Neuronal stem cell (in vitro differentiated cells): ENCODE data around the gene ADAP2.
A peak's percentile ranks its signal among the peaks of the same experiment; 100 is the strongest.

ENCODE experiments used
- DNase-seq: peaks from one replicate; pipeline ENCODE4 v3.0.0-alpha.2; 2013; ENCODE audit warnings: low spot score
- H2AFZ ChIP-seq: one replicate; pipeline ENCODE4 v1.6.1; 2013; ENCODE audit warnings: mild to moderate bottlenecking, low read length, inconsistent platforms
- H2AK5ac ChIP-seq: 2 replicates; pipeline ENCODE4 v1.6.1; 2013; ENCODE audit warnings: low read depth, mild to moderate bottlenecking, inconsistent platforms, low read length, moderate library complexity, mixed read lengths
- H2BK120ac ChIP-seq: 2 replicates; pipeline ENCODE4 v1.6.1; 2013; ENCODE audit warnings: low read depth, mild to moderate bottlenecking, inconsistent platforms, low read length, moderate library complexity, mixed read lengths
- H2BK12ac ChIP-seq: one replicate; pipeline ENCODE4 v1.6.1; 2013; ENCODE audit warnings: low read length, inconsistent platforms
- H2BK15ac ChIP-seq: 2 replicates; pipeline ENCODE4 v1.6.1; 2013; ENCODE audit warnings: mild to moderate bottlenecking, low read length, inconsistent platforms, mixed read lengths
- H2BK5ac ChIP-seq: one replicate; pipeline ENCODE4 v1.6.1; 2013; ENCODE audit warnings: inconsistent platforms, mild to moderate bottlenecking, low read length, moderate library complexity
- H3K14ac ChIP-seq: one replicate; pipeline ENCODE4 v1.6.1; 2013; ENCODE audit warnings: low read length, inconsistent platforms
- H3K18ac ChIP-seq: 2 replicates; pipeline ENCODE4 v1.6.1; 2013; ENCODE audit warnings: low read length, inconsistent platforms
- H3K23ac ChIP-seq: 2 replicates; pipeline ENCODE4 v1.6.1; 2013; ENCODE audit warnings: low read depth, mild to moderate bottlenecking, mixed read lengths, low read length, inconsistent platforms; ENCODE audit not compliant: poor library complexity
- H3K27ac ChIP-seq: replicated peaks from 3 replicates; pipeline ENCODE4 v1.5.1; 2013; ENCODE audit warnings: low read length, inconsistent platforms
- H3K27me3 ChIP-seq, 3 experiments: 2 replicates each; pipeline ENCODE4 v1.6.1; 2013; ENCODE audit warnings: low read length in 3 of 3, mild to moderate bottlenecking in 2 of 3, inconsistent platforms in 1 of 3, low read depth in 1 of 3, mixed read lengths in 1 of 3, moderate library complexity in 1 of 3; ENCODE audit not compliant: control insufficient read depth in 3 of 3, insufficient read depth in 3 of 3
- H3K36me3 ChIP-seq, 2 donors: replicated peaks in 1 of 2; 2 replicates each; pipeline ENCODE4 v1.6.1; 2013; ENCODE audit warnings: low read length in 2 of 2; ENCODE audit not compliant: control insufficient read depth in 2 of 2, insufficient read depth in 2 of 2
- H3K4ac ChIP-seq: 2 replicates; pipeline ENCODE4 v1.6.1; 2013; ENCODE audit warnings: inconsistent platforms, mild to moderate bottlenecking, low read length, moderate library complexity
- H3K4me1 ChIP-seq, 2 donors: 1 replicate in 1 of 2; 2 replicates in 1 of 2; pipeline ENCODE4 v1.6.1; 2013; ENCODE audit warnings: low read length in 2 of 2, low read depth in 1 of 2; ENCODE audit not compliant: control insufficient read depth in 2 of 2, insufficient read depth in 1 of 2
- H3K4me2 ChIP-seq: one replicate; pipeline ENCODE4 v1.6.1; 2013; ENCODE audit warnings: mild to moderate bottlenecking, low read length, inconsistent platforms; ENCODE audit not compliant: insufficient read depth, poor library complexity, severe bottlenecking
- H3K4me3 ChIP-seq, 2 donors: 2 replicates each; pipeline ENCODE4 v1.5.1; 2013; ENCODE audit warnings: low read length in 2 of 2, mild to moderate bottlenecking in 2 of 2, inconsistent platforms in 1 of 2, moderate library complexity in 1 of 2
- H3K79me1 ChIP-seq: one replicate; pipeline ENCODE4 v1.6.1; 2013; ENCODE audit warnings: low read depth, mild to moderate bottlenecking, inconsistent platforms, low read length, moderate library complexity
- H3K9ac ChIP-seq: one replicate; pipeline ENCODE4 v1.6.1; 2013; ENCODE audit warnings: mild to moderate bottlenecking, low read depth, low read length, inconsistent platforms; ENCODE audit not compliant: poor library complexity
- H3K9me3 ChIP-seq, 2 donors: replicated peaks in 1 of 2; 2 replicates each; pipeline versions ENCODE3 to v1.6.1; 2013; ENCODE audit warnings: low read length in 2 of 2, mild to moderate bottlenecking in 2 of 2, inconsistent platforms in 1 of 2, low read depth in 1 of 2, mixed read lengths in 1 of 2, moderate library complexity in 1 of 2; ENCODE audit not compliant: control insufficient read depth in 2 of 2, insufficient read depth in 1 of 2
- H4K8ac ChIP-seq: one replicate; pipeline ENCODE4 v1.6.1; 2013; ENCODE audit warnings: low read depth, mild to moderate bottlenecking, inconsistent platforms, low read length, moderate library complexity
- H4K91ac ChIP-seq: one replicate; pipeline ENCODE4 v1.6.1; 2013; ENCODE audit warnings: low read length, low read depth, mild to moderate bottlenecking, inconsistent platforms; ENCODE audit not compliant: poor library complexity
- WGBS, 2 donors: extraction: QIAGEN DNeasy Blood & Tissue Kit; methylation state at CpG; one replicate each; pipeline ENCODE4 v1.1.7; 2013; ENCODE audit warnings: missing lambda C conversion rate in 2 of 2, mixed read lengths in 1 of 2; ENCODE audit not compliant: insufficient read length in 2 of 2, insufficient replicate concordance in 1 of 2; ENCODE audit errors: extremely low coverage in 2 of 2; 5-methylcytosine and 5-hydroxymethylcytosine counted together

The ADAP2 gene

DNA sequence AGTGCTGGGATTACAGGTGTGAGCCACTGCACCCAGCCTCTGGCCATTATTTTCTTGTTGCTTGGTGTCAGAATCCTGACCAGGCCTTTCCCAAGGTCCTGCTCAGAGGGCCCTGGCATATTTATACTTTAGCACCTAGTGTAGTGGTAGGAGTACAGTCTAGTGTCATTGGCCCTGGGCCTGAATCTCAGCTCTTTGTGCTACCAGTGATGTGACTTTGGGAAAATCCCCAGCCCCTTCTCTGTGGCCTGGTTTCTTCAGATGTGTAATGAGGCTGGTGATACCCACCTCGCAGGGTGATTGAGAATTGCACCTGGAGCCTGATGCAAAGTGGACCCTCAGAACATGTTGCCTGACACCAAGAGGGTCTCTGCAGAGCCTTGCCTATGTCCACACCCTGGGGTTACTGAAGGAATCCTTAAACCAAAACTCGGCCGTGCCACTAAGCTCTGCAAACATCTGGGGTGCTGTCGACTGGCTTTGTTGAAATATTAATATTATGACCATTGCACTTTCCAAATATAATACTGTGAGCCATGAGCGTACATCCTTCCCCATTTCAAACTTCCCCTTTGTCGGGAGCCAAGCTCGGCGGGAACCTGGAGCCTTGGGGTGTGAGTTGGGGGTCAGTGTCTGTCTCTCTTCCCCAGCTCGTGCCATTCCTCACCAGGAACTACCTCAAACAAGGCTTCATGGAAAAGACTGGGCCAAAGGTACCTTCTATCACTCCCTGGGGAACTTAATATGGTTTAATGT, 31.1 kb downstream of the ADAP2 start:
- no peaks in the 10 kb centered on the region for H3K9me3 ChIP-seq
- no peak overlapping the region for H3K4me2 ChIP-seq
- peaks cover 0 to 2% (median 0%) of the 10 kb centered on the region in 3 experiments for H3K27me3 ChIP-seq
- no CpG with 5 or more reads among the region's 9 CpGs for WGBS, 2 donors
- no peak overlapping the region for H3K4ac ChIP-seq
- no peaks in the 10 kb centered on the region for H3K36me3 ChIP-seq
- H2BK120ac ChIP-seq: no peak overlapping the region
- no peaks in the 10 kb centered on the region for H3K79me1 ChIP-seq
- peaks cover 5 to 6% of the 10 kb centered on the region in 2 donors for H3K4me1 ChIP-seq
- H4K91ac ChIP-seq: no peak overlapping the region
- no peak overlapping the region for H3K27ac ChIP-seq
- no peak overlapping the region for H3K14ac ChIP-seq
- no peak overlapping the region for H3K9ac ChIP-seq
- no peak overlapping the region for H2BK5ac ChIP-seq
- no peak overlapping the region for H2AK5ac ChIP-seq
- no peak overlapping the region for H2BK15ac ChIP-seq
- no peak overlapping the region for H4K8ac ChIP-seq
- no peak overlapping the region for H2AFZ ChIP-seq
- H3K18ac ChIP-seq: no peak overlapping the region
- no peak overlapping the region for H3K4me3 ChIP-seq
- no peak overlapping the region for H2BK12ac ChIP-seq
- H3K23ac ChIP-seq: no peak overlapping the region
- no peak for DNase-seq

DNA sequence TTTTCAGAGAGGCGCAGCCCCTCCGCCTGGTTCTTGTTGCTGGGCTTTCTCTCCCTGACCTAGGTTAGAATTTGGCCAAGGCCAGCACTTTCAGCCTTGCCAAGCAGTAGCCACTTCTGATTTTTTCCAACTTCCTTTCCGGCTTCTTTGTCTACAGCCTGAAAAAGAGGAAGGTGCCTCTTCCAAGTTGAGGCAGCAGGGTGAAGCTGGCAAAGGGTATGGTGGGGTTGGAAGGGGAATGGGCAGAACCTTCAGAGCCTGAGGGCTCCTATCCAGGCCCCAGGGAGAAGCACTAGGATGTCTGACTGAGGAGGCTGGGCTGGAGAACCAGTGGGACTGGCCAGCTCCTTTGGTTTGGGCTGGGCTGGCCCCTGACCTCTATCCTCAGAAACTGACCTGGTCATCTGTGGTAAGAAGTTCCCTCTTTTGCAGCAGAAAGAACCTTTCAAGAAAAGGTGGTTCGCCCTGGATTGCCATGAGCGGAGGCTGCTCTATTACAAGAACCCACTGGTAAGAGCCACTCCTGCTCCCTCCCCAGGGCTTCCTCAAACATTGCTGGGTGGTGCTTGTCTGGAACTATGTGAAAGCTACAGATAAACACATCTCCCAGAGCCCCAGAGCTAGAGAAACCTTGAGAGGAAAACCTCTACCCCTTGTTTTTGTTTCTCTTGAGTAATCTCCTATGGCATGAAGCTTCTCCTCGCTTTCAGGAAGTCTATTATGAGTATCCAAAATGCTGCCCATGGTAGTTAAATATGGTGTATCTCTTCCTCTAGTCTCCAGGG, 32.5 kb downstream of the ADAP2 start:
- Histone ChIP-seq H3K9ac (no peak overlapping the region), H2BK120ac (no peak overlapping the region), H3K4ac (no peak overlapping the region), H2AK5ac (no peak overlapping the region), H3K27me3 (peaks cover 0 to 2% (median 0%) of the 10 kb centered on the region in 3 experiments), H3K27ac (no peak overlapping the region), H3K4me3 (no peak overlapping the region), H3K36me3 (no peaks in the 10 kb centered on the region), H3K14ac (no peak overlapping the region), H2AFZ (no peak overlapping the region), H3K18ac (no peak overlapping the region), H3K23ac (no peak overlapping the region), H4K91ac (no peak overlapping the region), H3K4me2 (no peak overlapping the region), H4K8ac (no peak overlapping the region), H3K4me1 (peaks cover 5 to 6% of the 10 kb centered on the region in 2 donors), H3K9me3 (no peaks in the 10 kb centered on the region), H2BK5ac (no peak overlapping the region), H2BK12ac (no peak overlapping the region), H3K79me1 (no peaks in the 10 kb centered on the region), H2BK15ac (peak overlapping the region; percentile 35)
- WGBS, 2 donors: no CpG with 5 or more reads among the region's 6 CpGs
- DNase-seq: no peak

DNA sequence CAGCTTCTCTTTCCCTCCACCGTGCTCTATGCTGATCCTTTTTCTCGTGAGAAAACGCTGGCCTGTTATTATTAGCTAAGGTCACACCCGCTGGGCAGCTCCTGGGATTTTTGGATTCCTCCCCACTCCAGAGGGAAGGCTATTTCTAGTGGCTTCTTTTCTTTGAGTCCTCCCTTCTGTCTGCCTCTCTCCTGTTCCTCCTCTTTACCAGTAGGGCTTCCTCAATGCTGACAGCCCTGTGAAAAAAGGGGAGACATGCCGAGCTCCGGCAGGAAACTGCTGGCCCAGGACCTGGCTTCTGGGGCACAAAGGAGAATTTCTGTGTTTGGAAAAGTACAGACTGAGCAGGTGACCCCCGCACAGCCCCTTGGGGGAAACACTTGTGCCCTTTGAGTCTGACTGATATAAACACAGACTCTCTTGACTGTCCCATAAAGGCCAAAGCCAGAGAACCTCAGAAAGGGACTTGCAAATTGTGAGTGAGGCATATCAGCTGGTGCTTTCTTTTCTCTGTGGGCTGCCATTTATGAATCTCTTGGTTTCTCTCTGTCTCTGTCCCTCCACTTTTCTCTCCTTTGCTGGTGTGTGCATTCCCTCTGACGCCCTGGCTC, 35.1 kb downstream of the ADAP2 start:
- Histone ChIP-seq H3K23ac (no peak overlapping the region), H2BK120ac (no peak overlapping the region), H2BK15ac (peak overlapping the region; percentile 60), H3K4me3 (no peak overlapping the region), H3K9me3 (no peaks in the 10 kb centered on the region), H4K91ac (no peak overlapping the region), H2BK12ac (no peak overlapping the region), H3K27me3 (peaks cover 0 to 2% (median 0%) of the 10 kb centered on the region in 3 experiments), H3K79me1 (no peaks in the 10 kb centered on the region), H3K4me1 (peaks cover 8 to 11% of the 10 kb centered on the region in 2 donors), H3K18ac (no peak overlapping the region), H2AK5ac (no peak overlapping the region), H3K27ac (no peak overlapping the region), H4K8ac (no peak overlapping the region), H2BK5ac (no peak overlapping the region), H3K9ac (no peak overlapping the region), H3K36me3 (no peaks in the 10 kb centered on the region), H3K4ac (no peak overlapping the region), H2AFZ (peak overlapping the region; percentile 94), H3K4me2 (no peak overlapping the region), H3K14ac (no peak overlapping the region)
- WGBS, 2 donors: no CpG with 5 or more reads among the region's 8 CpGs
- no peak for DNase-seq

DNA sequence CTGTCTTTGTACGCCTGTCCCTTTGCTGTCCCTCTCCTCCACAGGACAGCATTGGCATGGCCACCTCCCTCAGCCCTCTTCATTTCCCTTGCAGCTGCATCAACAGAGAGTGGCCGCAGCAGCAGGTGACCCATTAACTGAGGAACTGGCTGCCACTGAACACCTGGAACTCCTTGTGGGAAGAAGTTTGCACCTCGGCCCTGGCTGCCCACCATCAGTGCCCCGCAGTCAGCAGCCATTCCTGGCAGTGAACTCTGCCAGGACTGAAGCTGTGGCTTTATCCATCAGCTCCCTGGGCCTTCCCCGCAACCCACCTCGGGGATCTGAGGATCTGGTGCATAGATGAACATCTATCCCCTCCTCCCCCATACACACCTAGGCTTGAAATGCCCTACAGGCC, 36.0 kb downstream of the ADAP2 start:
- no peak for DNase-seq
- no peak overlapping the region for H3K9ac ChIP-seq
- H3K9me3 ChIP-seq: no peaks in the 10 kb centered on the region
- no CpG with 5 or more reads among the region's 6 CpGs for WGBS, 2 donors
- H2AFZ ChIP-seq: peak overlapping the region; percentile 94
- peak overlapping the region; percentile 57 for H2BK5ac ChIP-seq
- H2BK12ac ChIP-seq: no peak overlapping the region
- H3K36me3 ChIP-seq: no peaks in the 10 kb centered on the region
- H4K8ac ChIP-seq: no peak overlapping the region
- no peak overlapping the region for H3K14ac ChIP-seq
- H3K27me3 ChIP-seq: peaks cover 0 to 2% (median 0%) of the 10 kb centered on the region in 3 experiments
- H3K18ac ChIP-seq: no peak overlapping the region
- no peak overlapping the region for H3K27ac ChIP-seq
- H3K4me1 ChIP-seq: peaks cover 8 to 11% of the 10 kb centered on the region in 2 donors
- peak overlapping the region; percentile 60 for H2BK15ac ChIP-seq
- H2AK5ac ChIP-seq: peak overlapping the region; percentile 53
- no peak overlapping the region for H3K4ac ChIP-seq
- no peak overlapping the region for H3K4me2 ChIP-seq
- no peaks in the 10 kb centered on the region for H3K79me1 ChIP-seq
- H3K4me3 ChIP-seq: no peak overlapping the region
- H3K23ac ChIP-seq: no peak overlapping the region
- no peak overlapping the region for H2BK120ac ChIP-seq
- H4K91ac ChIP-seq: no peak overlapping the region
